GM21723 (cell line): ENCODE data around the gene B3GAT1.

Experiments used
- ATAC-seq: cut with Tn5 transposase; IDR thresholded peaks from one replicate; pipeline ENCODE4 v1.9.1; 2021; ENCODE audit warnings: mild to moderate bottlenecking, moderate library complexity; ENCODE audit not compliant: unreplicated experiment

Gene B3GAT1

GRCh38 chr11:134441706-134442105 is 29.7 kb upstream of the B3GAT1 start:
- no peak for ATAC-seq

GRCh38 chr11:134441281-134441680 is 29.2 kb upstream of the B3GAT1 start:
- no peak for ATAC-seq

GRCh38 chr11:134440851-134441250 is 28.8 kb upstream of the B3GAT1 start:
- no peak for ATAC-seq

- ATAC-seq: no peak
Observed at GRCh38 chr11:134438542-134439537, 26.8 kb upstream of the B3GAT1 start.

GRCh38 chr11:134437821-134438220 is 25.8 kb upstream of the B3GAT1 start:
- no peak for ATAC-seq

- no peak for ATAC-seq
Observed at GRCh38 chr11:134436781-134437180, 24.7 kb upstream of the B3GAT1 start.

GRCh38 chr11:134433806-134434205 is 21.8 kb upstream of the B3GAT1 start:
- no peak for ATAC-seq

GRCh38 chr11:134433251-134433650 is 21.2 kb upstream of the B3GAT1 start:
- ATAC-seq: no peak

GRCh38 chr11:134432776-134433175 is 20.7 kb upstream of the B3GAT1 start:
- no peak for ATAC-seq

- no peak for ATAC-seq
Observed at GRCh38 chr11:134429106-134429505, 17.1 kb upstream of the B3GAT1 start.

- no peak for ATAC-seq
Observed at GRCh38 chr11:134425816-134426536, 13.9 kb upstream of the B3GAT1 start.

- no peak for ATAC-seq
Observed at GRCh38 chr11:134425413-134425812, 13.4 kb upstream of the B3GAT1 start.

- ATAC-seq: no peak
Observed at GRCh38 chr11:134423106-134423505, 11.1 kb upstream of the B3GAT1 start.

GRCh38 chr11:134417871-134418840 is 6.1 kb upstream of the B3GAT1 start:
- ATAC-seq: no peak

- no peak for ATAC-seq
Observed at GRCh38 chr11:134416726-134417125, 4.7 kb upstream of the B3GAT1 start.

GRCh38 chr11:134414766-134415765 is 3.0 kb upstream of the B3GAT1 start:
- no peak for ATAC-seq

- no peak for ATAC-seq
Observed at GRCh38 chr11:134413826-134414731, 2.0 kb upstream of the B3GAT1 start.

GRCh38 chr11:134413043-134413825 is 1.2 kb upstream of the B3GAT1 start:
- ATAC-seq: no peak
